Hematopoietic multipotent progenitor cell treated with erythropoietin and hydrocortisone succinate and interleukin-3 and kit ligand, for 17 days (in vitro differentiated cells): ENCODE measurements around the gene BCL7B.
"Not testable (repeated sequence)": the region's sequence is repeated elsewhere in the genome, so short reads cannot be mapped to it uniquely, and the experiment has no call there.

Experiments used
- DNase-seq: peaks from one replicate; pipeline ENCODE4 v3.0.0-alpha.2; 2015; ENCODE audit warnings: low spot score

BCL7B gene

DNA sequence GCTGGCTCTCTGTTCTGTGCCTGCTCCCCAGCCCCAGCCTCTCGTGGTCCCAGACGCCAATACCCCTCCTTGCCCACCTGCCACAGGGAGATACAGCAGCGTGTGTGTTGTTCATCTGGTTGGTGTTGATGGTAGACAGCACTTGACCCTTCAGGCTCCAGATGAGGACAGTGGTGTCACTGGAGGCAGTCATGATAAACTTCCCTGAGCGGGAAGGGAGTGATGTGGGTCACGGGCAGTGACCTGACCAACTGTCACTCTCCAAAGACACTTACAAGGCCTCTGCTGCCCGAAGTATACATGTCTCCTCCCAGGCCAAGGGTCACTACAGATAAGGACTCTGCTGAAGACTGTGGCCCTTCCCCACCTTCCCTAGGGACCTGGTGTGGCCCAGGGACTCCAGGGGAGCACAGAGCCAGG lies 15.3 kb upstream of the BCL7B start:
- DNase-seq: no peak

- no peak for DNase-seq
Observed at GRCh38 chr7:73570977-73571376, 13.5 kb upstream of the BCL7B start.

- no peak for DNase-seq
Observed at GRCh38 chr7:73570521-73570920, 13.0 kb upstream of the BCL7B start.

- no peak for DNase-seq
Observed at GRCh38 chr7:73569042-73569608, 11.6 kb upstream of the BCL7B start.

DNA sequence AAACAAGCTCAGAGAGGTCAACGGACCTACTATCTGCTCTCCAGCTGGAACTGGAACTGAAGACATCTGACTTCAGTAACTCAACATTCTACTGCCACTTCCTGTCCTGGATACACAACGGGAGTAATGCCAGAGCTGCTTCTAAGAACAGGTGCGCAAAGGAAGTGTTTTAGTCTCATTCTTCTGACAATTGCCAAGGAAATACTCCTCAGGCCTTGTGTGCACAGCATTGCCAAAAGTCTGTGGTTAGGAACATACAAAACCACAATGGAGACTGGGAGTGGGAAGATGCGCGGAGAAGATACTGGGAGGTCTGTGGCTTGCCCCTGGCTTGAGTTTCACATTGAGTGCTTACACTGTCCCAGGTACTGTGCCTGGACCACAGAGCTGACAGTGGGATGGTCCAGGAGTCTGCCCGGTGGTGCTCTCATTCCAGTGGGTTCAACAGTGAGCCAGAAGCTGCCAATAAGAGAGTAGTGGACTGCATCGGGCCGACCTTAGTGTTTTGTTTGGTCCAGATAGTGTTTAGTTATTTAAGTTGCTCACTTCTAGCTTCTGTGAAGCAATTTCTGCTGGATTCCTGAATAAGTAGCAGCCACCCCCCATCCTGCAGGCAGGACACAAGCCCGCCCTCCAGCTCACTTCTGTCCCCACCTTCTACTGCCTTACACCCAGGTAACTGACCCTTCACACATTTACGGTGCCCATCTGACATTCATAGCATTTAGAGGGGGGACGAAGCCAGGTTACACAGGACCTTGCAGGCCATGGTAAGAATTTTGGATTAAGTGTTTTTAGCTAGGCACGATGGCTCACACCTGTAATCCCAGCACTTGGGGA lies 10.6 kb upstream of the BCL7B start:
- DNase-seq: no peak

DNA sequence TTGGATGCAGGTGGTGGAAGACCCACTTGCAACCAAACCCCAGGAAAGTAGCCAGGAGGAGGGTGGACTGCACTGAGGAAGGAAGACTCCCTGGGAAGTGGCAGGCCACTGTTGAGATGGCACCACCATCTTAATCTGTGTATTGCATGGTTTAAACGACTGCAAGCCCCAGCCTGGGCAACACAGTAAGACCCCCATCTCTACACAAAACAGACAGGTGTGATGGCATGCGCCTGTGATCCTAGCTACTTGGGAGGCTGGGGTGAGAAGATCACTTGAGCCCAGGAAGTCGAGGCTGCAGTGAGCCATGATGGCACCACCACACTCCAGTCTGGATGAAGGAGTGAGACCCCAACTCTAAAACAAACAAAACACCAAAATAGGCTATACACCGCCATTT lies 9.7 kb upstream of the BCL7B start:
- DNase-seq: no peak

GRCh38 chr7:73566431-73566830 lies 8.9 kb upstream of the BCL7B start:
- not testable (repeated sequence) for DNase-seq

DNA sequence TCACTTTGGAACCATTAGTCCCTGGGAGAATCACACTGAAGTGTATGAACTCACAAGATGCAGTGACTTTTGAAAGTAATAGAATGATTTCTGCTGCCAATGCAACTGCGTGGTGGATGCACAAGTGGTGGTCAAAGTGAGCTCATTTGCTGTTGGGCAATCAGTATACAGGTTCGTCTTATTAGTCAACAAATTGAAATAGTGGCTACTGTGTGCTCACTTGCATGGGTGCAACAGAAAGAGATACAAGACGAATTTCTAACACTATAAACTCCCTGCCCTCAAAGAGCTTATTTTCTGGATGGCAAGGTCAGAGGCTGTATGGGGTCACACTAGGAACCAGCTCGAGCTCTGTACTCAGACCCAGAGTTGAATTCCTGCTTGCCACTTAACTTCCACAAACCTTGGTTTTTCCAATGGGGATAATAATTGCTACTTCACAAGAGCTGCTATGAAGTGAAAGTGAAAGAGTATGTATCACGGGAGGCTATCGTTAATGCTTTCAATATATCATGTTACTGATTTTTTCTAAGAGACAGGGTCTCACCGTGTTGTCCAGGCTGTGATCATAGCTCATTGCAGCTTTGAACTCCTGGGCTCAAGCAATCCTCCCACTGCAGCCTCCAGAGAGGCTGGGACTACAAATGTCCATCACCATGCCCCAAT lies 8.3 kb upstream of the BCL7B start:
- DNase-seq: no peak

GRCh38 chr7:73560109-73560835 lies 2.8 kb upstream of the BCL7B start:
- DNase-seq: no peak

DNA sequence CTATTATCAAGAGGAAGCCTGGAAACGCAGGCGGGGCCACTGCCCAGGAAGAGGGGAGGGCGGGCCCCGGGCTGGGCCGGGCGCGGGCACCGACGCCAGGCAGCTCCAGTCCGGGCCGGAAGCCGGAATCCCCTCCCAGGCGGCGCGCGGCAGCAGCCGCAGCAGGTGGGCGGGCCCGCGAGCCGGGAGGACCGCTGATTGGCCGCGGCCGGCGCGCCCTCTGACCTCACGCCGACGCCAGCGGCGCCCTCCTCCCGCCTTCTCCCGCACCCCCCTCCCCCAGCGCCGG lies 438 bp downstream of the BCL7B start:
- DNase-seq: peak; percentile 89

GRCh38 chr7:73556208-73557107 lies 1.0 kb downstream of the BCL7B start:
- no peak for DNase-seq

GRCh38 chr7:73555411-73555982 lies 2.0 kb downstream of the BCL7B start:
- no peak for DNase-seq

GRCh38 chr7:73550093-73550492 lies 7.4 kb downstream of the BCL7B start:
- not testable (repeated sequence) for DNase-seq

GRCh38 chr7:73549176-73549575 lies 8.3 kb downstream of the BCL7B start:
- DNase-seq: no peak

GRCh38 chr7:73547841-73548240 lies 9.6 kb downstream of the BCL7B start:
- no peak for DNase-seq

GRCh38 chr7:73544678-73545077 lies 12.8 kb downstream of the BCL7B start:
- no peak for DNase-seq

DNA sequence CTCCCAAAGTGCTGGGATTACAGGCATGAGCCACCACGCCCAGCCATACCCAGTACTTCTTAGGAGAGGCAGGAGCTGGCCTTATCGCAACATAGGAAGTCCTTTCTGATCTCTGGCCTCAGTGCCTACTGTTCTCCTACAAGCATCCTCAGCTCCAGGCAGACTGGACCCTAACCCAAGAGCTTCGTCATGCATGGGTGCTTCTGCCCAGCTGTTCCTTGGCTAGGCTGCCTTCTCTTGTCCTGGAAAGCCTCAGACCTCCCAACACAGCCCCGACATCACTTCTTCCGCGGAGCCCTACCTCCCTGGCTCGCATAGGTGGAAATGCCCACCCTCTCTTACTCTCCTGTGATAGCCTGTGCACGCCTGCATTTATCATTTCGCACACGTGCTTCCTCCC lies 15.8 kb downstream of the BCL7B start:
- no peak for DNase-seq

DNA sequence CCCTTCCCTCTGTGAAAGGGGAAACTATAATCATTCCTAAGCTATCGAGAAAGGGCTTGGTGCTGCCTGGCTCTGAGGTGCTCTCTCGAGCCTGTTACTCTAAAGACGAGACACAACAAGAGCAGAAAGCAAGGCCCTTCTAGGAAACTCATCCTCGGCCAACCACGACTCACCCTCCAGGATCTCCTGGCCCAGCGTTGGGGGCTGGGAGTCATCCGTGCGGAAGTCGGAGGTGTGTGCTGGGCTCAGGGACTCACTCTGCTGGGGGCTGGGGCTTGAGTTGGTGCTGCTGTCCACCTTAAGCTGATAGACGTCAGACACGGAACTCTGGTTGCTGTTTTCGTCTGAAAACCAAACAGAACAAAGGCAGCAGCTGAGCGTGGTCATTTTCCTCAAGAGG lies 17.8 kb downstream of the BCL7B start:
- no peak for DNase-seq

DNA sequence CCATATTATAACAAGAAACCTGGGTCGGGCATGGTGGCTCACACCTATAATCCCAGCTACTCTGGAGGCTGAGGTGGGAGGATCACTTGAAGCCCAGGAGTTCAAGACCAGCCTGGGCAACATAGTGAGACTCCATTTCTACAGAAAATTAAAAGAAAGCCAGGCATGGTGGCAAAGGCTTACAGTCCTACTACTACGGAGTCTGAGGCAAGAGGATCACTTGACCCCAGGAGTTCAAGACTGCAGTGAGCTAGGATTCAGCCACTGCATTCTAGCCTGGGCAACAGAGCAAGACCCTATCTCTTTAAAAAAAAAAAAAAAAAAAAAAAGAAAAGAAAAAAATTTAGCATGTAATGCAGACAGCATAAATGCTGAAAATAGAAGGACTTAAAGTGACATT lies 19.0 kb downstream of the BCL7B start:
- not testable (repeated sequence) for DNase-seq

- DNase-seq: no peak
Observed at GRCh38 chr7:73537051-73537450, 20.4 kb downstream of the BCL7B start.

- DNase-seq: no peak
Observed at GRCh38 chr7:73536479-73536878, 21.0 kb downstream of the BCL7B start.
